SK-N-SH treated with all-trans-retinoic acid at 6 μM for 48 hours (cell line): ENCODE results near the gene ZC3H11A.

ENCODE experiments used
- ATAC-seq: fragments of 200-7000 bp; cut with Tn5 transposase; 3 replicates; pipeline ENCODE4 v1.9.1; 2020; ENCODE audit warnings: mild to moderate bottlenecking, moderate library complexity
- BACH2 ChIP-seq: fragments of 250-450 bp; sonication (Bioruptor Pico); IDR thresholded peaks from 2 replicates; pipeline ENCODE4 v1.9.0; 2021; ENCODE audit warnings: mild to moderate bottlenecking, borderline replicate concordance
- CREB5 ChIP-seq: fragments of 250-450 bp; sonication (Bioruptor Pico); IDR thresholded peaks from 2 replicates; pipeline ENCODE4 v1.5.1; 2020; ENCODE audit warnings: low read depth, mild to moderate bottlenecking, moderate library complexity
- CSDC2 ChIP-seq: fragments of 250-450 bp; sonication (Bioruptor Pico); IDR thresholded peaks from 2 replicates; pipeline ENCODE4 v1.5.0; 2020; ENCODE audit warnings: mild to moderate bottlenecking, moderate library complexity
- GLIS3 ChIP-seq: fragments of 250-450 bp; sonication (Bioruptor Pico); IDR thresholded peaks from 2 replicates; pipeline ENCODE4 v1.5.0; 2020; ENCODE audit warnings: mild to moderate bottlenecking, moderate library complexity
- ISL1 ChIP-seq: fragments of 250-450 bp; sonication (Bioruptor Pico); IDR thresholded peaks from 2 replicates; pipeline ENCODE4 v2.1.2; 2022; ENCODE audit warnings: mild to moderate bottlenecking, moderate library complexity
- PATZ1 ChIP-seq: fragments of 250-450 bp; sonication (Bioruptor Pico); IDR thresholded peaks from 2 replicates; pipeline ENCODE4 v1.8.0; 2020; ENCODE audit warnings: mild to moderate bottlenecking, moderate library complexity, borderline replicate concordance
- POU6F1 ChIP-seq: fragments of 250-450 bp; sonication (Bioruptor Pico); IDR thresholded peaks from 2 replicates; pipeline ENCODE4 v1.8.0; 2021; ENCODE audit warnings: low read depth, mild to moderate bottlenecking, moderate library complexity, borderline replicate concordance
- PPARA ChIP-seq: fragments of 250-450 bp; sonication (Bioruptor Pico); IDR thresholded peaks from 2 replicates; pipeline ENCODE4 v1.5.0; 2020; ENCODE audit warnings: mild to moderate bottlenecking, borderline replicate concordance
- RARB ChIP-seq: fragments of 250-450 bp; sonication (Bioruptor Pico); IDR thresholded peaks from 2 replicates; pipeline ENCODE4 v1.8.0; 2021; ENCODE audit warnings: mild to moderate bottlenecking, moderate library complexity
- SNAI2 ChIP-seq: fragments of 250-450 bp; sonication (Bioruptor Pico); IDR thresholded peaks from 2 replicates; pipeline ENCODE4 v1.5.0; 2020; ENCODE audit warnings: mild to moderate bottlenecking, moderate library complexity
- TCF4 ChIP-seq: fragments of 250-450 bp; sonication (Bioruptor Pico); IDR thresholded peaks from 2 replicates; pipeline ENCODE4 v1.8.0; 2021; ENCODE audit warnings: mild to moderate bottlenecking, moderate library complexity, borderline replicate concordance
- TOX ChIP-seq: fragments of 250-450 bp; sonication (Bioruptor Pico); IDR thresholded peaks from 2 replicates; pipeline ENCODE4 v1.8.0; 2021; ENCODE audit warnings: mild to moderate bottlenecking, moderate library complexity, borderline replicate concordance
- ZC3H10 ChIP-seq: fragments of 250-450 bp; sonication (Bioruptor Pico); IDR thresholded peaks from 2 replicates; pipeline ENCODE4 v1.5.1; 2021; ENCODE audit warnings: mild to moderate bottlenecking, moderate library complexity
- ZFP3 ChIP-seq: fragments of 250-450 bp; sonication (Bioruptor Pico); IDR thresholded peaks from 2 replicates; pipeline ENCODE4 v1.5.0; 2020; ENCODE audit warnings: mild to moderate bottlenecking, moderate library complexity
- ZFP30 ChIP-seq: fragments of 450-650 bp; formaldehyde crosslinking; IDR thresholded peaks from 2 replicates; pipeline ENCODE4 v1.5.0; 2022; ENCODE audit warnings: mild to moderate bottlenecking, moderate library complexity
- ZNF565 ChIP-seq: fragments of 450-650 bp; formaldehyde crosslinking; conservative IDR thresholded peaks from 2 replicates; pipeline ENCODE4 v1.5.0; 2020; ENCODE audit warnings: low read depth, mild to moderate bottlenecking, moderate library complexity
- ZNF70 ChIP-seq: fragments of 450-650 bp; formaldehyde crosslinking; IDR thresholded peaks from 2 replicates; pipeline ENCODE4 v1.5.0; 2020; ENCODE audit warnings: mild to moderate bottlenecking, moderate library complexity
- TF ChIP-seq, protein P1 (sequence below): fragments of 250-450 bp; sonication (Bioruptor Pico); IDR thresholded peaks from 2 replicates; pipeline ENCODE4 v1.5.1; 2021; ENCODE audit warnings: mild to moderate bottlenecking, moderate library complexity
- TF ChIP-seq, protein P2 (sequence below): fragments of 250-450 bp; sonication (Bioruptor Pico); IDR thresholded peaks from 2 replicates; pipeline ENCODE4 v1.5.0; 2020; ENCODE audit warnings: mild to moderate bottlenecking, moderate library complexity

ZC3H11A gene

DNA sequence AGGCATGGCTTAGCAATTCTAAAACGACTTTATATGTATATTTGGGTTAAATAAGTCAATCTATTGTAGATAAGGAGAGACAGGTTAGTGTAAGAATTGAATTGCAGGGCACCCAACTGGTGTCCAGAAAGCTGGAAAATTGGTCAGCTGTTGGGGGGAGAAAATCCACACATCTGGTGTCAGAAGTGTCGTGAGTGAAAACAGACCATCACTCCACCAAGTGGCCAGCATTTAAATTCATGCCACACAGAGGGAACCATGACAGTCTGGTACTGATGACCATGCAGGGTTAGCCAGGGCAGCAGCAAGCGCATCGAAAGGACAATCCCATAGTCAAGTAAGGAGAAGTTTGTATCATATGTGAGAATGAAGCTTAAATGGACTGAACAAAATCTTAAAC is 18.8 kb upstream of the ZC3H11A start (continued):
- TF ChIP-seq, protein P1, sequence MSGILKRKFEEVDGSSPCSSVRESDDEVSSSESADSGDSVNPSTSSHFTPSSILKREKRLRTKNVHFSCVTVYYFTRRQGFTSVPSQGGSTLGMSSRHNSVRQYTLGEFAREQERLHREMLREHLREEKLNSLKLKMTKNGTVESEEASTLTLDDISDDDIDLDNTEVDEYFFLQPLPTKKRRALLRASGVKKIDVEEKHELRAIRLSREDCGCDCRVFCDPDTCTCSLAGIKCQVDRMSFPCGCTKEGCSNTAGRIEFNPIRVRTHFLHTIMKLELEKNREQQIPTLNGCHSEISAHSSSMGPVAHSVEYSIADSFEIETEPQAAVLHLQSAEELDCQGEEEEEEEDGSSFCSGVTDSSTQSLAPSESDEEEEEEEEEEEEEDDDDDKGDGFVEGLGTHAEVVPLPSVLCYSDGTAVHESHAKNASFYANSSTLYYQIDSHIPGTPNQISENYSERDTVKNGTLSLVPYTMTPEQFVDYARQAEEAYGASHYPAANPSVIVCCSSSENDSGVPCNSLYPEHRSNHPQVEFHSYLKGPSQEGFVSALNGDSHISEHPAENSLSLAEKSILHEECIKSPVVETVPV (CRISPR knock-in tag): no peak

- TF ChIP-seq ISL1 (CRISPR knock-in tag) (no peak), RARB (CRISPR knock-in tag) (no peak), ZNF565 (CRISPR knock-in tag) (no peak), GLIS3 (CRISPR knock-in tag) (no peak), ZNF70 (CRISPR knock-in tag) (no peak), CSDC2 (CRISPR knock-in tag) (no peak), POU6F1 (CRISPR knock-in tag) (no peak), TOX (no peak), TCF4 (no peak), BACH2 (no peak), PATZ1 (no peak), PPARA (CRISPR knock-in tag) (no peak)
- TF ChIP-seq, protein P2, sequence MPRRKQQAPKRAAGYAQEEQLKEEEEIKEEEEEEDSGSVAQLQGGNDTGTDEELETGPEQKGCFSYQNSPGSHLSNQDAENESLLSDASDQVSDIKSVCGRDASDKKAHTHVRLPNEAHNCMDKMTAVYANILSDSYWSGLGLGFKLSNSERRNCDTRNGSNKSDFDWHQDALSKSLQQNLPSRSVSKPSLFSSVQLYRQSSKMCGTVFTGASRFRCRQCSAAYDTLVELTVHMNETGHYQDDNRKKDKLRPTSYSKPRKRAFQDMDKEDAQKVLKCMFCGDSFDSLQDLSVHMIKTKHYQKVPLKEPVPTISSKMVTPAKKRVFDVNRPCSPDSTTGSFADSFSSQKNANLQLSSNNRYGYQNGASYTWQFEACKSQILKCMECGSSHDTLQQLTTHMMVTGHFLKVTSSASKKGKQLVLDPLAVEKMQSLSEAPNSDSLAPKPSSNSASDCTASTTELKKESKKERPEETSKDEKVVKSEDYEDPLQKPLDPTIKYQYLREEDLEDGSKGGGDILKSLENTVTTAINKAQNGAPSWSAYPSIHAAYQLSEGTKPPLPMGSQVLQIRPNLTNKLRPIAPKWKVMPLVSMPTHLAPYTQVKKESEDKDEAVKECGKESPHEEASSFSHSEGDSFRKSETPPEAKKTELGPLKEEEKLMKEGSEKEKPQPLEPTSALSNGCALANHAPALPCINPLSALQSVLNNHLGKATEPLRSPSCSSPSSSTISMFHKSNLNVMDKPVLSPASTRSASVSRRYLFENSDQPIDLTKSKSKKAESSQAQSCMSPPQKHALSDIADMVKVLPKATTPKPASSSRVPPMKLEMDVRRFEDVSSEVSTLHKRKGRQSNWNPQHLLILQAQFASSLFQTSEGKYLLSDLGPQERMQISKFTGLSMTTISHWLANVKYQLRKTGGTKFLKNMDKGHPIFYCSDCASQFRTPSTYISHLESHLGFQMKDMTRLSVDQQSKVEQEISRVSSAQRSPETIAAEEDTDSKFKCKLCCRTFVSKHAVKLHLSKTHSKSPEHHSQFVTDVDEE (CRISPR knock-in tag): no peak
- TF ChIP-seq, protein P1 (CRISPR knock-in tag): no peak
- no peak for ATAC-seq
Measured at GRCh38 chr1:203777596-203777995, 17.8 kb upstream of the ZC3H11A start.

GRCh38 chr1:203778146-203778545 is 17.3 kb upstream of the ZC3H11A start:
- no peak for ATAC-seq
- TF ChIP-seq TCF4 (no peak), SNAI2 (CRISPR knock-in tag) (no peak), ZFP30 (no peak), CREB5 (CRISPR knock-in tag) (no peak), ZNF70 (CRISPR knock-in tag) (no peak)

- ATAC-seq: no peak
- TF ChIP-seq PPARA (CRISPR knock-in tag) (no peak), ZFP3 (CRISPR knock-in tag) (no peak), BACH2 (no peak), GLIS3 (CRISPR knock-in tag) (no peak), ZC3H10 (no peak), CREB5 (CRISPR knock-in tag) (no peak), TOX (no peak), PATZ1 (no peak), ZNF565 (CRISPR knock-in tag) (no peak), ISL1 (CRISPR knock-in tag) (no peak)
Measured at GRCh38 chr1:203778789-203779188, 16.6 kb upstream of the ZC3H11A start.
